ENCODE measurements around the gene NKPD1. TPM values are rescaled to one million over a fixed set of nuclear protein-coding genes. Genes with fewer than 3 reads are reported as not detected.

The NKPD1 gene
- total RNA-seq, 2 experiments from 2014 or later: 0.73 to 0.91 TPM

DNA sequence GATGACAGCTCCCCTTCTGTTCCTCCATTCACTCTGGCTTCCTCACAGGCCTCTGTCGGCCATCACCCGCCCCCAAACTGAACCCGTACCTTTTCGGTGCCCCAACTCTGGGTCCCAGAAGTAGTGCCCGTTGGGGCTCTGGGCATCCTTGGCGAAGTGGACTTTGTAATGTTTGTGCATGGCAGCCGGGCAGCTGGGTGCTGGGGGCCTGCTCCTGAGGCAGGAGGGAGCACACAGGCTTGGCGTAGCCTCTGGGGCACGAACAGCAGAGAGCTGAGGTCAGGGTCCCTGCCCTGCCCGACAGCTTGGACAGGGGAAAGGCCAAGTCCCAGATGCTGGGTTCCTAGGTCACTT is 834 bp downstream of the NKPD1 start:
- no peaks in the 10 kb centered on the region for H3K27me3 ChIP-seq (ENCODE audit: control insufficient read depth in 1 of 2, insufficient read depth in 2 of 2, low read length in 2 of 2)
- H3K4me3 Mint-ChIP-seq: no peak overlapping the region
- no peak for TF ChIP-seq CTCF (IDR thresholded peaks at IDR 0.05)
- no peak for ATAC-seq (ENCODE audit: poor library complexity)
- intact Hi-C loops (cut with DNase I, micrococcal nuclease): no loop called here
- H3K27ac ChIP-seq (ENCODE audit: low read depth in 1 of 2, low read length in 2 of 2): no peak overlapping the region
- CTCF ChIA-PET: no interaction called here
- no peaks in the 10 kb centered on the region for H3K9me3 Mint-ChIP-seq
- H3K36me3 Mint-ChIP-seq (ENCODE audit: low read depth): no peaks in the 10 kb centered on the region
- H3K9me3 ChIP-seq (ENCODE audit: control insufficient read depth in 1 of 2, insufficient read depth in 1 of 2, low read length in 2 of 2): no peaks in the 10 kb centered on the region
- no peaks in the 10 kb centered on the region for H3K36me3 ChIP-seq (ENCODE audit: insufficient read depth, low read length)
- H3K4me3 ChIP-seq (ENCODE audit: low read length): no peak overlapping the region
- H3K4me1 ChIP-seq (ENCODE audit: insufficient read depth, low read length): peaks cover 17% of the 10 kb centered on the region
- POLR2A ChIA-PET: no interaction called here
- no peak for DNase-seq
- peaks cover 12% of the 10 kb centered on the region for H3K4me1 Mint-ChIP-seq (ENCODE audit: low read depth)
- H3K27ac Mint-ChIP-seq: no peak overlapping the region
- peaks cover 16% of the 10 kb centered on the region for H3K27me3 Mint-ChIP-seq

GRCh38 chr19:45159210-45159970 is 1.4 kb downstream of the NKPD1 start:
- H3K36me3 Mint-ChIP-seq (ENCODE audit: low read depth): no peaks in the 10 kb centered on the region
- no peak overlapping the region for H3K27ac Mint-ChIP-seq
- ATAC-seq (ENCODE audit: poor library complexity): no peak
- peaks cover 12% of the 10 kb centered on the region for H3K4me1 ChIP-seq (ENCODE audit: insufficient read depth, low read length)
- no peaks in the 10 kb centered on the region for H3K9me3 Mint-ChIP-seq
- peaks cover 18% of the 10 kb centered on the region for H3K27me3 Mint-ChIP-seq
- peaks cover 9% of the 10 kb centered on the region for H3K4me1 Mint-ChIP-seq (ENCODE audit: low read depth)
- H3K4me3 ChIP-seq (ENCODE audit: low read length): no peak overlapping the region
- no peaks in the 10 kb centered on the region for H3K9me3 ChIP-seq (ENCODE audit: control insufficient read depth in 1 of 2, insufficient read depth in 1 of 2, low read length in 2 of 2)
- TF ChIP-seq CTCF (IDR thresholded peaks at IDR 0.05): no peak
- H3K27ac ChIP-seq (ENCODE audit: low read depth in 1 of 2, low read length in 2 of 2): no peak overlapping the region
- H3K4me3 Mint-ChIP-seq: no peak overlapping the region
- ChIA-PET CTCF (no interaction called here), POLR2A (interaction anchor here (1.7 kb wide), 1 partner anchor 19 kb away, joined by 4 read pairs; the partner anchor contains the start of genes BLOC1S3 and TRAPPC6A)
- intact Hi-C loops (cut with DNase I, micrococcal nuclease): no loop called here
- DNase-seq: no peak
- no peaks in the 10 kb centered on the region for H3K27me3 ChIP-seq (ENCODE audit: control insufficient read depth in 1 of 2, insufficient read depth in 2 of 2, low read length in 2 of 2)
- no peaks in the 10 kb centered on the region for H3K36me3 ChIP-seq (ENCODE audit: insufficient read depth, low read length)

DNA sequence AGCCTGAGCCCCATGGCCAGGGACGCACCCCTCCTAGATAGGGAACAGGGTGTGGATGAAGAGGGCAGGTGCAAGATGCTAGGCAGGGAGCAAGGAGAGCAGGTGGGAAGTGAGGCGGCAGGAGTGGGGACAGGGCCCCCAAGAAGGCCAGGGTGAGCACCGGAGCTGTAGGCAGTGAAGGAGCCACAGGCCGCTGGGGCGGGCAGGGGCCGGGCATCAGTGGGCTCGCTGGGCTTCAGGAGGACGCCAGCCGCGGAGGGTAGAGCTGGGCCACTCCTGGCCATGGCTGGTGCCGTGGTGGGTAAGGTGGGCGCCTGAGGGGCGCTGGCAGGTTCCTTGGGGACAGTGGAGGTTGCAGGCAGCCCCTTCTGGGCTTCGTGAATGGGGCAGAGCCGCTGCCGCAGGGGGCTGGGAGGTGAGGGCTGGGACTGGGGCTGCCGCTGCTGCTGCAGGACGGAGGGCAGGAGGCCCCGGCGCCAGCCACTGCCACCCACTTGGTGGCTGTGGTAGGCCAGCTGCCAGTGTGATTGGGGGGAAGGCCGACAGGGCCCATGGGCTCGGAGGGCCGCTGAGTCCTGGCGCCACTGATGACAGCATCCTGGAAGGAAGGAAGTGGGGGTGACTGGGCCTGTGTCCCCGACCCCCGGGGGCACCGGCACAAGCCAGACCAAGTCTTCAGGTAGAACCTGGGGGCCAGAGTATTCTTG is 2.1 kb downstream of the NKPD1 start:
- DNase-seq (no peak), ATAC-seq (ENCODE audit: poor library complexity) (no peak)
- CTCF ChIA-PET: no interaction called here
- Histone ChIP-seq H3K4me1 (ENCODE audit: insufficient read depth, low read length) (peaks cover 12% of the 10 kb centered on the region), H3K9me3 (ENCODE audit: control insufficient read depth in 1 of 2, insufficient read depth in 1 of 2, low read length in 2 of 2) (peaks cover 0 to 4% of the 10 kb centered on the region in 2 experiments), H3K27me3 (ENCODE audit: control insufficient read depth in 1 of 2, insufficient read depth in 2 of 2, low read length in 2 of 2) (peaks cover 0 to 6% of the 10 kb centered on the region in 2 experiments), H3K4me3 (ENCODE audit: low read length) (no peak overlapping the region), H3K36me3 (ENCODE audit: insufficient read depth, low read length) (no peaks in the 10 kb centered on the region), H3K27ac (ENCODE audit: low read depth in 1 of 2, low read length in 2 of 2) (no peak overlapping the region)
- TF ChIP-seq CTCF (IDR thresholded peaks at IDR 0.05): no peak
- intact Hi-C loops (cut with DNase I, micrococcal nuclease): no loop called here
- Mint-ChIP-seq H3K36me3 (ENCODE audit: low read depth) (no peaks in the 10 kb centered on the region), H3K4me1 (ENCODE audit: low read depth) (peaks cover 8% of the 10 kb centered on the region), H3K27ac (no peak overlapping the region), H3K4me3 (no peak overlapping the region), H3K9me3 (no peaks in the 10 kb centered on the region), H3K27me3 (peaks cover 24% of the 10 kb centered on the region)
- POLR2A ChIA-PET: interaction anchor here (1.7 kb wide), 1 partner anchor 20 kb away, joined by 4 read pairs; the partner anchor contains the start of genes BLOC1S3 and TRAPPC6A
